ENCODE results near the gene ICA1. TPM values are rescaled to one million over a fixed set of nuclear protein-coding genes. Genes with fewer than 3 reads are reported as not detected.

ICA1 gene
- total RNA-seq, 2 donors from 2014 or later: 71.2 to 115 TPM

- intact Hi-C loops (cut with DNase I): no loop called here
- Histone ChIP-seq H3K27me3 (no peaks in the 10 kb centered on the region), H3K36me3 (replicated peaks in 1 of 2; ENCODE audit: insufficient read depth in 1 of 2, low read depth in 2 of 2) (peaks cover 0 to 2% of the 10 kb centered on the region in 2 donors), H3K4me3 (no peak overlapping the region), H3K9me3 (no peaks in the 10 kb centered on the region), H3K4me1 (peaks cover 3% of the 10 kb centered on the region), H3K27ac (peak overlapping the region in 1 of 4 donors; percentile 25)
- no peak for TF ChIP-seq POLR2A (IDR thresholded peaks at IDR 0.05)
- TF ChIP-seq, protein P1, sequence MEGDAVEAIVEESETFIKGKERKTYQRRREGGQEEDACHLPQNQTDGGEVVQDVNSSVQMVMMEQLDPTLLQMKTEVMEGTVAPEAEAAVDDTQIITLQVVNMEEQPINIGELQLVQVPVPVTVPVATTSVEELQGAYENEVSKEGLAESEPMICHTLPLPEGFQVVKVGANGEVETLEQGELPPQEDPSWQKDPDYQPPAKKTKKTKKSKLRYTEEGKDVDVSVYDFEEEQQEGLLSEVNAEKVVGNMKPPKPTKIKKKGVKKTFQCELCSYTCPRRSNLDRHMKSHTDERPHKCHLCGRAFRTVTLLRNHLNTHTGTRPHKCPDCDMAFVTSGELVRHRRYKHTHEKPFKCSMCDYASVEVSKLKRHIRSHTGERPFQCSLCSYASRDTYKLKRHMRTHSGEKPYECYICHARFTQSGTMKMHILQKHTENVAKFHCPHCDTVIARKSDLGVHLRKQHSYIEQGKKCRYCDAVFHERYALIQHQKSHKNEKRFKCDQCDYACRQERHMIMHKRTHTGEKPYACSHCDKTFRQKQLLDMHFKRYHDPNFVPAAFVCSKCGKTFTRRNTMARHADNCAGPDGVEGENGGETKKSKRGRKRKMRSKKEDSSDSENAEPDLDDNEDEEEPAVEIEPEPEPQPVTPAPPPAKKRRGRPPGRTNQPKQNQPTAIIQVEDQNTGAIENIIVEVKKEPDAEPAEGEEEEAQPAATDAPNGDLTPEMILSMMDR (IDR thresholded peaks at IDR 0.05): no peak
- DNase-seq: peak in 1 of 4 donors; percentile 45
- 66 to 86% methylated on average over 10 of the region's 10 CpGs for WGBS, 2 donors
- ATAC-seq: no peak
These were observed 85.4 kb downstream of the ICA1 start for GRCh38 chr7:8176370-8177081.

DNA sequence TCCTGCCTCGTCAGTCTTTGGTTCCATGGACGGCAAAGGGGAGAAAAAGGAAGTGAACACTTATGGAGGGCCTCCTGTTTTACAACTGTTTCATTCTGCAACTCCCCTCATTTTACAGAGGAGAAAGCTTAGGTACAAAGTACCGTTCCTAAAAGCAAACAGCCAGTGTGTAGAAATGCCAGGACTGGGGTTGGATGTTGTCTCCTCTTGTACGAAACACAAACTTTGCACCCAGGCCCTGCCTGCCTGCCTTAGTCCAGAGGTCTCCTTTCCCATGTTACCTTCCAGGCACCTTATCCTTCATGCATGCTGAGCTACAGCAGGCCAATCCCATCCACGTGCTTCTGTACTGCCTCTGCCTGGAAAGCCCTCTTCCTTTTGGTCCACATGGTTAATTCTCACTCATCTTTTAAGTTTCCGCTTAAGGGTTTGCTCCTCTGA, 86.0 kb downstream of the ICA1 start:
- Histone ChIP-seq H3K36me3 (replicated peaks in 1 of 2; ENCODE audit: insufficient read depth in 1 of 2, low read depth in 2 of 2) (peaks cover 0 to 2% of the 10 kb centered on the region in 2 donors), H3K4me1 (peaks cover 3% of the 10 kb centered on the region), H3K9me3 (no peaks in the 10 kb centered on the region), H3K4me3 (no peak overlapping the region), H3K27ac (peak overlapping the region in 1 of 4 donors; percentile 2), H3K27me3 (no peaks in the 10 kb centered on the region)
- ATAC-seq: no peak
- no peak for DNase-seq
- intact Hi-C loops (cut with DNase I): no loop called here
- TF ChIP-seq POLR2A (IDR thresholded peaks at IDR 0.05): no peak
- TF ChIP-seq, protein P1 (IDR thresholded peaks at IDR 0.05): no peak
- 74 to 89% methylated on average over 6 of the region's 6 CpGs for WGBS, 2 donors

DNA sequence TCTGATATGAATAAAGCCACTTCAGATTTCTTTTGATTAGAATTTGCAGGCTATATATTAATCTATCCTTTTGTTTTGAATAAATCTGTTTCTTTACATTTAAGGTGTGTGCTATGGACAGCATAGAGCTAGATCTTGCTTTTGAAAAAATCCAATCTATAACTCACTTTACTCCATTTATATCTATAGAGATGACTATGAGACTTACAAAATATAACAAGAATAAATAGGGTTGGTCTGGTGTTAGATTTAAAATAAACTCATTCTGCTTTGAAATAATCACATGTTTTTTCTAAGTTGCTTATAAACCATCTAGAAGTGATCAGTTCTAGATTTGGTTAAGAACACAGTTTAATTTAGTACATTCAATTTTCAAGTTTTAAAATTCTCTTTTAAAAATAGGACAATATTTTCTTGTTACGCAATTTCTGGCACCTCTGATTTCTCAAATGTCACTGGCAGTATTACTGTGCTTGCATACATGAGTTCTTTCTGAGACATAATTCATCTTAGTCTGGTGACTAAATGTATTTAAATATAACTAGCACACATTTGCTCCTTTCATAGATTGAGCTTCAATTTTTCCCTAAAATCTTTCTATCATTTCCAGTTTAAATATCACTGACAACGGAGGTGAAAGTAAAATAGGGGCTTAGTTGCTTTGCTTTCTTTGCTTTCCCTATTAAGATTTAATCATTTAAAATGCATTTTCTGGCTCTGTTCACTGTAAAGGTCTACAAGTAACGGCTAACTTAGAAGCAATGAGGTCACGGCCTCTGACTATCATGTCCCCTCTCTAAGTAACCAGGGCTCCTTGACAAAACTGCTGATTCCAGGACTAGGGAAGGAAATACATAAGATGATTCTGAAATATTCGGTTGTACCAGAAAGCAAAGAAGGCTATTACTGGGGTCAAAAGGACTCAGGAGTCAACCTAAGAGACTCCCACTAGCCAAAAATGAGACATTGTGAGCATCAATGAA, 89.3 kb downstream of the ICA1 start:
- Histone ChIP-seq H3K9me3 (no peaks in the 10 kb centered on the region), H3K27ac (no peak overlapping the region), H3K36me3 (replicated peaks in 1 of 2; ENCODE audit: insufficient read depth in 1 of 2, low read depth in 2 of 2) (peaks cover 0 to 2% of the 10 kb centered on the region in 2 donors), H3K4me1 (peaks cover 3% of the 10 kb centered on the region), H3K27me3 (no peaks in the 10 kb centered on the region), H3K4me3 (no peak overlapping the region)
- intact Hi-C loops (cut with DNase I): no loop called here
- 82 to 88% methylated on average over 5 of the region's 5 CpGs for WGBS, 2 donors
- DNase-seq (no peak), ATAC-seq (no peak)
- TF ChIP-seq POLR2A (IDR thresholded peaks at IDR 0.05): no peak

- no peak for DNase-seq
- no peak for TF ChIP-seq POLR2A (IDR thresholded peaks at IDR 0.05)
- TF ChIP-seq, protein P1 (IDR thresholded peaks at IDR 0.05): no peak
These were observed 92.8 kb downstream of the ICA1 start for GRCh38 chr7:8169171-8169570.

GRCh38 chr7:8168336-8168735, 93.6 kb downstream of the ICA1 start:
- ATAC-seq: no peak

More at GRCh38 chr7:8169171-8169570, 92.8 kb downstream of the ICA1 start:
- no peaks in the 10 kb centered on the region for H3K27me3 ChIP-seq
- intact Hi-C loops (cut with DNase I): no loop called here
- no peak for ATAC-seq
- H3K4me1 ChIP-seq: no peaks in the 10 kb centered on the region
- H3K36me3 ChIP-seq (replicated peaks in 1 of 2; ENCODE audit: insufficient read depth in 1 of 2, low read depth in 2 of 2): peaks cover 0 to 2% of the 10 kb centered on the region in 2 donors
- H3K27ac ChIP-seq: no peak overlapping the region
- no peaks in the 10 kb centered on the region for H3K9me3 ChIP-seq
- 90 to 97% methylated on average over 1 of the region's 1 CpG for WGBS, 2 donors
- no peak overlapping the region for H3K4me3 ChIP-seq

More at GRCh38 chr7:8168336-8168735, 93.6 kb downstream of the ICA1 start:
- no peaks in the 10 kb centered on the region for H3K27me3 ChIP-seq
- no peaks in the 10 kb centered on the region for H3K9me3 ChIP-seq
- WGBS, 2 donors: 84 to 93% methylated on average over 3 of the region's 3 CpGs
- DNase-seq: no peak
- no peak overlapping the region for H3K27ac ChIP-seq
- H3K4me1 ChIP-seq: no peaks in the 10 kb centered on the region
- intact Hi-C loops (cut with DNase I): no loop called here
- no peaks in the 10 kb centered on the region for H3K36me3 ChIP-seq (replicated peaks in 1 of 2; ENCODE audit: insufficient read depth in 1 of 2, low read depth in 2 of 2)
- no peak for TF ChIP-seq POLR2A (IDR thresholded peaks at IDR 0.05)
- TF ChIP-seq, protein P1 (IDR thresholded peaks at IDR 0.05): no peak
- no peak overlapping the region for H3K4me3 ChIP-seq

Data from body of pancreas (tissue), 4 donors.